Measurements from ENCODE around the gene DNAH5.

Gene DNAH5

DNA sequence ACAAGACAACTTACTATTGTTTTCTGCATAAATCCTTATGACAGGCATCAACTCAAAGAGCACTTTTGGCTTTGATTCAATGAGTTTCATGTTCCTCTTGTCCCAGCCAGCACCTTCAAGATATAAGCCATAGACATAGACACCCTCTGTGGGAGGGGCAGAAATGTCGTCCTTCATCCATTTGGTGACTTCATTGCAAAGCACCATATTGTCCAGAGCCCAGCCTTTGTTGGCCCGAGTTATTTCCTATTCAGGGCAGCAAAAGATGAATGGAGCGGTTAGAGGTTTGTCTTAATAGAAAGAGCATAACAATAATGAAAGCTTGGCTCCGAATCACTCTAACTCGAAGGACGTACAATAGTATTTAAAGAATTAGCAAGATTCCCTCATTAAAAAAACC, 243.9 kb downstream of the DNAH5 start:
- no peak for DNase-seq

DNA sequence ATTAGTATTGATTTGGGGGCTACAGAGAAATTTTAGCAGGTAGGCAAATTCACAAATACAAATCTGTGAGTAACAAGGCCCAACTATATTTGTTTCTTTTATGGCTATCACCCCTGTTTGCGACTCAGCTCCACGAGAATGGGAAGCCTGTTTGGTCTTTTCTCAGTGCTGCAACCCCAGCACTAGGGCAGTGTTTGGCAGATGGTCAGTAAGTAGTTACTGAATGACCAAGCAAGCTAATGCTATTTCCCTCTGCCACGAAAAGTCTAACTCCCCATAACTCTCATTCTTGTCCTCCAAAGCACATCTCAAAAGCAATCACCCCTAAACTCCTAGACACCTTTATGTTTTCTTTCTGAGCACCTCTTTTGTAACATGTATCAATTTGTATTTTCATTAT, 245.6 kb downstream of the DNAH5 start:
- DNase-seq: no peak

- DNase-seq: no peak
Observed at GRCh38 chr5:13695076-13695712, 249.3 kb downstream of the DNAH5 start.

GRCh38 chr5:13692172-13692571, 252.3 kb downstream of the DNAH5 start:
- DNase-seq: no peak

GRCh38 chr5:13676531-13676930, 268.0 kb downstream of the DNAH5 start:
- DNase-seq: no peak

GRCh38 chr5:13674391-13674790, 270.1 kb downstream of the DNAH5 start:
- no peak for DNase-seq

DNA sequence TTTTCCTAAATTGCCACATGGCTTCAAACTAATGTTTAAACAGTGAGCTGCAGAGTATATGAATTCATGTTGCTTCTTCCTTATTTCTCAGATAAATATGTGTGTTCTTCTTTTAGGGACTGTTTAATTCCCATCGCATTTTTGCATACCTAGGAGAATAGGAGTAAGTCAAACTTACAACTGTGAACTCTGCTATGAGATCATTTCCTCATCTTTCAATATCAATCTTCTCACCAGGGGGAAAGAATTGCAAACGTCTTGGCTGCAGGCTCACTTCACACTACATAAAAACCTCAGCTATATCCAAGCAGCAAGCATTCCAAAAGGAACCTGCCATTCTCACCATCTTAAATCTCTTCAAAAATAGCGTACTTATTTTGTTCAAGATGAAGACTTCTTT, 271.0 kb downstream of the DNAH5 start:
- DNase-seq: no peak

- DNase-seq: peak; percentile 2
Observed at GRCh38 chr5:13664377-13664776, 280.1 kb downstream of the DNAH5 start.

DNA sequence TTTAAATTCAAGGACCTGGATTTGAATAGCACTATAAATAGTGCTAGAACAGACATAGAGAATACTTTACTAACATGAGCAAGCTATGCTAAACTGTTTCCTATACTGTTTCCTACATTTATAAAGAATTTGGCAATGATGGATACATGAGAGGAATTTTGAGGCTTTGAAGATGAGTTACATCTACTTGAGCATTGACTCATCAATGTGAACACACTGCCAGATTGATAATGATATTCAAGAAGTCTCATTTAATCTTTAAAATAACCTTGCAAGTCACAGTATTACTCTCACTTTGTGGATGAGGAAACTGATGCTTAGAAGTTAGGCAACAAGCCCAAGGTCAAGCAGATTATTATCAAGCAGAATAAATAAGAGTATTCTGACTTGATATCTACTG, 281.9 kb downstream of the DNAH5 start:
- DNase-seq: no peak

DNA sequence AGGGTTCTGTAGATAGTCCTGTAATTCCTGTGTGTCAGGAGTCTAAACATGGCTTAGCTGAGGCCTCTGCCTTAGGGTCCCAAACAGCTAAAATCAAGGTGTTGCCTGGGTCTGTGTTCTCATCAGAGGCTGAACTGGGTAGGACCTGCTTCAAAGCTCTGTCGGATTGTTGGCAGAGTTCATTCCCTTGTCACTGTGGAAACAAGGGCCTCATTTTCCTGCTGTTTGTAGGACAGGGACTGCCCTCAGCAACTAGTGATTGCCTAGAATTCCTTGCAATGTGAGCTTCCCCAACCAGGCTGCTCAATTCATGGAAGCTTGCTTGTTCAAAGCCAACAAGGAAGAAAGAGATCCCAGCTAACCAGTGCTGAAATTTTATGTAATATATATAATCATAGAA, 283.2 kb downstream of the DNAH5 start:
- DNase-seq: no peak

DNA sequence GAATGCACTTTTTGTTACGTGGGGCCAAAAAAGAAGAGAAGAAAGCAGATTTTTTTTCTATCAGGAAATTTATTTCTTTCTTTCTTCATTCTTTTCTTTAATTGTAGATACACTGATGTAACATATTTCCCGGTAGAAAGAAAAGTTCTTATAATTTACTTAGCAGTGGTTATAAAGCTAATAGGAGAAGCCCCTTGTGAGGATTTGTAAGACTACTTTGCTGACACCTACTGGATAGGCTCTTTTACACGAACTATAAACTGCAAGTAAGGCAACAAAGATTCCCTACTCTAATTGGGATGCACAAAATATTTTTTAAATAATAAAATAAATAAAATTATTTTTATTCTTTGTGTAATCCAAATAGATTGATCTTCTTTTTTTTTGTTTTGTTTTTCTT, 284.4 kb downstream of the DNAH5 start:
- no peak for DNase-seq

DNA sequence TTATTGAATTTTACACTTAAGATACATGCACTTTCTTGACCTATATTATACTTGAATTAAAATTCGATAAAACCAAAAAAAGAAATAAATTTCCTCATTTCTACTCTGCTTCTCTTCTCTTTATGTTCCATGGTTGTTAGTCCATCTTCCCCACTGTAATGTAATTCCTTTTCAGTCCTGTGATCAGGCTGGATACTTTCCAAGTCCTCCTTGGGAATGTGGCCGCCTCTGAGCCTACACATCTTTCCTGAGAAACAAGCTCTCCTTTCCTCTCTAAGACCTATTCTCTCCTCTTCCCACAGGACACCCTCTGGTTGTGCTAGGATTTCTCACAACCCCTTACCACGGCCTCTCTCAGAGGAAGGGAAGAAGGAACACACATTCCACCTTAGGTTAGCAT, 285.1 kb downstream of the DNAH5 start:
- no peak for DNase-seq

DNA sequence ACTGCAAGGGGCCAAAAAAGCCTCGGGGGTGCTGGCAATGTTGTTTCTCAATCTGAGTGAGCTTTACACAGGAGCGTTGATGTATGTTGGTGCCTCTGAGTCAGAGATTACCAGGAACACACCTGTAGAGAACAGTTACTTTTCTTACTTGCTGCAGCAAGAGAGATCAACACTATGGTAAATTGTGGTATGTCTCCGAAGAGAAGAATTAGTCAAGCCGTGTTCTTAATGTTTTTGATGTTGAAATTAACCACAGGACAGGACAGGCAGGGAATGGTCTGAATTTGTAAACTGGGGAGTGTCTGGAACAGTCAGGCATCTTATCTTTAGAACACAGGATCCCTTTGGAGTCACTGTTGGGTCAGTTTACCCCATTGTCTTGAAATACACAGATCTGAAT, 285.7 kb downstream of the DNAH5 start:
- DNase-seq: no peak

GRCh38 chr5:13658152-13658551, 286.3 kb downstream of the DNAH5 start:
- DNase-seq: no peak

- no peak for DNase-seq
Observed at GRCh38 chr5:13653709-13654108, 290.8 kb downstream of the DNAH5 start.

GRCh38 chr5:13649656-13650055, 294.8 kb downstream of the DNAH5 start:
- DNase-seq: no peak

- no peak for DNase-seq
Observed at GRCh38 chr5:13648822-13649221, 295.7 kb downstream of the DNAH5 start.

DNA sequence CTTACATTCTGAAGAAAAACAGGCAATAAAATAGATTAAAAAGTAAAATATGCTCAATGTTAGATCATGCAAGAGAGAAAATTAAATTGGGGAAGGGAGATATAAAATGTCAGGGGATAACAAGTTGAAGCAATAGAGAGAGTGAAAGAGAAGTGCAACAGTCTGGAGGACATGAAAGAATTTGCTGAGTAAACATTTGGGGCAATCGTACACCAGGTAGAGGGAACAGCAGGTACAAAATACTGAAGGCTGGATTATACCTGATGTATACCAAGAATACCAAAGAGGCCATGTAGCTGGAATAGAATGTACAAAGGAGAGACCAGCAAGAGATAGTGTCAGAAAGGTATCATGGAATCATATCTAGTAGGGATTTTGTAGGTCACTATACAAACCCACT, 300.8 kb downstream of the DNAH5 start:
- no peak for DNase-seq

DNA sequence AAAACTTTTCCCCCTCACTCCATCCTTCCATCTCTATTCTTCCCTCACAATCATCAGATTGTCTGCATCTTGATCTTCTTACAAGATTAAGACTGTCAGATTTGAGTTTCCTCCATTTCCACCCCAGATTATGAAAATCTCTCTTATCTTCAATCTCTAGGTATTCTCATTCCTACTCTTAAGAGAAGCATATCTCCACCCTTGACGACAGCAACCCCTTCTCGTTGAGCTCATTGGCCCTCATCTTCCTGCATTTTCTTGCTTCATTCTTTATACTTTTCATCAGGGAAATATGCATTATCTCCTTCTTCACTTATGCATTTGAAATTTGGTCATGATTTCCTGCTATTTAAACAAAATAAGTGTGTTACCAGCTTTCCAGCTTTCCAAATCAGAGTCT, 301.3 kb downstream of the DNAH5 start:
- no peak for DNase-seq

Measured in inflammatory macrophage treated with lipopolysaccharide for 4 hours (primary cell).